Panc1 (cell line): Measurements from ENCODE around the gene P2RX2.

Source experiments
- POLR2AphosphoS5 ChIP-seq: IDR thresholded peaks from 2 replicates; pipeline ENCODE4 v1.6.1; 2012; ENCODE audit warnings: mild to moderate bottlenecking, low read depth, low read length, moderate library complexity
- SIN3A ChIP-seq: IDR thresholded peaks from 2 replicates; pipeline ENCODE4 v1.6.1; 2012; ENCODE audit warnings: low read depth, mild to moderate bottlenecking, low read length, moderate library complexity, borderline replicate concordance; ENCODE audit not compliant: insufficient read depth
- TF ChIP-seq, protein P1 (sequence below): fragments of 450-650 bp; IDR thresholded peaks from 2 replicates; pipeline ENCODE4 v1.5.1; 2017; ENCODE audit warnings: mild to moderate bottlenecking

DNA sequence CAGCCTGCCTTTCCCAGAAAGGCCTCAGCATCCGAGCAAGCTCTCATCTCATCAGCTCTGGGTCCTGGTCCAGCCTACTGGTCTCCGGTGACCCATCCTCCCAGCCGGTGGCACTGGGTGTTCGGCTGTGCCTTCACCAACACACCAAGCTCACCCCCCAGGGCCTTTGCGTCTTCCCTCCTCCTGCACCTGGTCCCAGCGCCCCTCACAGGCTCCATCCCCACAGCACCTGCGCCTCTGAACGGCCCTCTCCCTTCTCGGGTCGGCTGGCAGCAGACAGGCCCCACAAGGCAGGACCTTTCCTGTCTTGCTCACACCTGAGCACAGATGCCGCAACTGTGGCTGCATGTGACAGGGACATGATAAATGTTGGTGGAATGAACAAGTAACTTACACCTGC lies 13.1 kb downstream of the P2RX2 start:
- TF ChIP-seq, protein P1, sequence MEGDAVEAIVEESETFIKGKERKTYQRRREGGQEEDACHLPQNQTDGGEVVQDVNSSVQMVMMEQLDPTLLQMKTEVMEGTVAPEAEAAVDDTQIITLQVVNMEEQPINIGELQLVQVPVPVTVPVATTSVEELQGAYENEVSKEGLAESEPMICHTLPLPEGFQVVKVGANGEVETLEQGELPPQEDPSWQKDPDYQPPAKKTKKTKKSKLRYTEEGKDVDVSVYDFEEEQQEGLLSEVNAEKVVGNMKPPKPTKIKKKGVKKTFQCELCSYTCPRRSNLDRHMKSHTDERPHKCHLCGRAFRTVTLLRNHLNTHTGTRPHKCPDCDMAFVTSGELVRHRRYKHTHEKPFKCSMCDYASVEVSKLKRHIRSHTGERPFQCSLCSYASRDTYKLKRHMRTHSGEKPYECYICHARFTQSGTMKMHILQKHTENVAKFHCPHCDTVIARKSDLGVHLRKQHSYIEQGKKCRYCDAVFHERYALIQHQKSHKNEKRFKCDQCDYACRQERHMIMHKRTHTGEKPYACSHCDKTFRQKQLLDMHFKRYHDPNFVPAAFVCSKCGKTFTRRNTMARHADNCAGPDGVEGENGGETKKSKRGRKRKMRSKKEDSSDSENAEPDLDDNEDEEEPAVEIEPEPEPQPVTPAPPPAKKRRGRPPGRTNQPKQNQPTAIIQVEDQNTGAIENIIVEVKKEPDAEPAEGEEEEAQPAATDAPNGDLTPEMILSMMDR = no peak
- TF ChIP-seq POLR2AphosphoS5 = no peak
- no peak for TF ChIP-seq SIN3A
